HepG2 (cell line): ENCODE results near the gene RBP4. TPM values are rescaled to one million over a fixed set of nuclear protein-coding genes. Genes with fewer than 3 reads are reported as not detected.

Source experiments
- ISX ChIP-seq: sonication (generic); formaldehyde crosslinking; conservative IDR thresholded peaks from 2 replicates; pipeline ENCODE4 v1.5.0; 2020; ENCODE audit warnings: missing genetic modification reagents
- POLR2AphosphoS5 ChIP-seq: IDR thresholded peaks from 2 replicates; pipeline ENCODE4 v1.6.1; 2012; ENCODE audit warnings: low read depth, low read length
- SOX13 ChIP-seq, 3 experiments: fragments of 450-650 bp in 1 of 3; sonication (generic) in 1 of 3; formaldehyde crosslinking in 1 of 3; IDR thresholded peaks in 2 of 3; conservative IDR thresholded peaks in 1 of 3; 2 replicates each; pipeline versions ENCODE4 v1.5.0 to v1.6.1; 2016 to 2020; ENCODE audit warnings: antibody characterized with exemption in 1 of 3, mild to moderate bottlenecking in 1 of 3, missing compliant biosample characterization in 1 of 3, missing genetic modification reagents in 1 of 3, moderate library complexity in 1 of 3
- ZNF740 ChIP-seq: sonication (generic); formaldehyde crosslinking; IDR thresholded peaks from 2 replicates; pipeline ENCODE4 v1.4.0; 2020; ENCODE audit warnings: missing genetic modification reagents
- polyA plus RNA-seq, 8 experiments: library from polyadenylated mRNA; depleted of rRNA in 3 of 8; stranded (reverse) in 7 of 8; unstranded in 1 of 8; fragments of >200 nt; fragmentation: Illumina TruSeq in 4 of 8; extraction: Trizol in 4 of 8; gene quantifications; 2 replicates each; pipeline versions ENCODE4 v1.2.1 to v1.2.3, GENCODE V29; 2011 to 2016; ENCODE audit warnings: low read depth in 4 of 8, missing spikeins in 1 of 8, mixed read lengths in 1 of 8; ENCODE audit not compliant: insufficient read depth in 1 of 8
- total RNA-seq, 5 experiments: library from RNA; depleted of rRNA; stranded (reverse); fragments of >200 nt; fragmentation: Illumina TruSeq; extraction: Trizol; gene quantifications; 2 replicates each; pipeline ENCODE4 v1.2.3, GENCODE V29; 2016; ENCODE audit warnings: low read depth in 1 of 5
- TF ChIP-seq, protein P1 (sequence below): sonication (generic); formaldehyde crosslinking; IDR thresholded peaks from 2 replicates; pipeline ENCODE4 v1.4.0; 2020; ENCODE audit warnings: mild to moderate bottlenecking, missing genetic modification reagents
- TF ChIP-seq, protein P2 (sequence below): IDR thresholded peaks from 2 replicates; pipeline ENCODE4 v1.6.1; 2016; ENCODE audit warnings: low read depth

Gene RBP4
- total and polyA plus RNA-seq, 2 of the 13 experiments (the other 11 are each of a cell fraction or from before 2014, with no cell fraction given) = 642 to 931 TPM

DNA sequence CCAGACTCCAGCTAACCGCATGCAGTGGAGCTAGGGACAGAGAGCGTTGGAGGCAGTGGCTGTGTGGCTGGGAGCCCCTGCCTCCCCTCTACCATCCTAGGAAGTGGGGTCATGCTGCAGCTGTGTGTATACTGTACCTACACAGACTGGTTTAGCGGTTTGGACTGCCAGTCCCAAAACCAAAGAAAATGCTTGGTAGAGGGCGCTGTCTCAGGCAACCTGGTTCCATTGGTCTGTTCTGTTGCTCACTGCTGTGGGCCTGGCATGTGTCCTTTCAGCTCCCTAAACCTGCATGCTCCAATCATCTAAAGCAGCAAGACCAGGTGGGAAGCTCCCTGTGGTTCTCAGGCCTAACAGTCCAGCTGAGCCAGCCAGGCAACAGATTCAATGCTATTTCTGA is 4.5 kb downstream of the RBP4 start (continued):
- TF ChIP-seq, protein P1, sequence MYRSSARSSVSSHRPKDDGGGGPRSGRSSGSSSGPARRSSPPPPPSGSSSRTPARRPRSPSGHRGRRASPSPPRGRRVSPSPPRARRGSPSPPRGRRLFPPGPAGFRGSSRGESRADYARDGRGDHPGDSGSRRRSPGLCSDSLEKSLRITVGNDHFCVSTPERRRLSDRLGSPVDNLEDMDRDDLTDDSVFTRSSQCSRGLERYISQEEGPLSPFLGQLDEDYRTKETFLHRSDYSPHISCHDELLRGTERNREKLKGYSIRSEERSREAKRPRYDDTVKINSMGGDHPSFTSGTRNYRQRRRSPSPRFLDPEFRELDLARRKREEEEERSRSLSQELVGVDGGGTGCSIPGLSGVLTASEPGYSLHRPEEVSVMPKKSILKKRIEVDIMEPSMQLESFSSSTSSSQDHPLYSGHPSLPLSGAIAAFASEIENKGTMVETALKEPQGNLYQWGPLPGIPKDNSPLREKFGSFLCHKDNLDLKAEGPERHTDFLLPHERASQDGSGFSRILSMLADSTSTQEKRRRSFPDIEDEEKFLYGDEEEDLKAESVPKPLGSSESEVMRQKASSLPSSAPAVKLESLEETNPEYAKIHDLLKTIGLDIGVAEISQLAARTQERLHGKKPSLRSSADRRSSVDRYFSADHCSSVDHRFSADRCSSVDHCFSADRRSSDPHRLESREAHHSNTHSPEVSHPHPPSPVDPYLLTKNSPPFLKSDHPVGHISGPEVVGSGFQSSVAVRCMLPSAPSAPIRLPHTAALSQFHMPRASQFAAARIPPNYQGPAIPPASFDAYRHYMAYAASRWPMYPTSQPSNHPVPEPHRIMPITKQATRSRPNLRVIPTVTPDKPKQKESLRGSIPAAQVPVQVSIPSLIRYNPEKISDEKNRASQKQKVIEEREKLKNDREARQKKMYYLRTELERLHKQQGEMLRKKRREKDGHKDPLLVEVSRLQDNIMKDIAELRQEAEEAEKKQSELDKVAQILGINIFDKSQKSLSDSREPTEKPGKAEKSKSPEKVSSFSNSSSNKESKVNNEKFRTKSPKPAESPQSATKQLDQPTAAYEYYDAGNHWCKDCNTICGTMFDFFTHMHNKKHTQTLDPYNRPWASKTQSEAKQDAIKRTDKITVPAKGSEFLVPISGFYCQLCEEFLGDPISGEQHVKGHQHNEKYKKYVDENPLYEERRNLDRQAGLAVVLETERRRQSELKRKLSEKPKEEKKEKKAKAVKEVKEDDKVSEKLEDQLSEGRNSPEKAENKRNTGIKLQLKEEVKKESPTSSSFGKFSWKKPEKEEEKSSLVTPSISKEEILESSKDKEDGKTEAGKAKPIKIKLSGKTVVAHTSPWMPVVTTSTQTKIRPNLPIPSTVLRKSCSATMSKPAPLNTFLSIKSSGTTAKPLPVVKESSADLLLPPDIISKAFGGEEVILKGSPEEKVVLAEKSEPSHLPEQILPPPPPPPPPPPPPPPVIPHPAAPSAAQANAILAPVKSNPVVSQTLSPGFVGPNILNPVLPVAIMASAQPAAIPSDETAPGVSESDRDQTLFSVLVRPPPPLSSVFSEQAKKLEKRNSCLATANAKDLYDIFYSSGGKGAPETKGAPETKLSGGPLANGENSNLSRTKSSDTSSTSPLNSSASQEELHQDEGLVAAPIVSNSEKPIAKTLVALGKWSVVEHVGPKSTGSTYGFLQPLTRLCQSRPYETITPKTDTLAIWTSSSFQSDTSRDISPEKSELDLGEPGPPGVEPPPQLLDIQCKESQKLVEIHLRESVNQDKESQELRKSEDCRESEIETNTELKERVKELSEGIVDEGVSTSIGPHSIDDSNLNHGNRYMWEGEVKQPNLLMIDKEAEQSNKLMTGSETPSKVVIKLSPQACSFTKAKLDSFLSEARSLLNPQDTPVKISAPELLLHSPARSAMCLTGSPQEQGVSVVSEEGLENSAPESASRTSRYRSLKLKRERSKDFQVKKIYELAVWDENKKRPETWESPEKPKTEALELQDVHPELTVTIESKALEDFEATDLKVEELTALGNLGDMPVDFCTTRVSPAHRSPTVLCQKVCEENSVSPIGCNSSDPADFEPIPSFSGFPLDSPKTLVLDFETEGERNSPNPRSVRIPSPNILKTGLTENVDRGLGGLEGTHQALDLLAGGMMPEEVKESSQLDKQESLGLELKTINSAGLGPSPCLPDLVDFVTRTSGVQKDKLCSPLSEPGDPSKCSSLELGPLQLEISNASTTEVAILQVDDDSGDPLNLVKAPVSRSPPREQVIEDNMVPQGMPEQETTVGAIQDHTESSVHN = no peak
- TF ChIP-seq SOX13 (IDR thresholded peaks at IDR 0.05) (no peak), SOX13 (CRISPR knock-in tag; conservative IDR thresholded peaks at IDR 0.05 in 1 of 2, IDR thresholded peaks at IDR 0.05 in 1 of 2) (no peak), ZNF740 (CRISPR knock-in tag) (0 out of 2 replicates have a peak, but pooled peaks have one; percentile 38), POLR2AphosphoS5 (peak; percentile 45; the same call in 1 of the 2 replicates), ISX (CRISPR knock-in tag) (no peak)
- TF ChIP-seq, protein P2, sequence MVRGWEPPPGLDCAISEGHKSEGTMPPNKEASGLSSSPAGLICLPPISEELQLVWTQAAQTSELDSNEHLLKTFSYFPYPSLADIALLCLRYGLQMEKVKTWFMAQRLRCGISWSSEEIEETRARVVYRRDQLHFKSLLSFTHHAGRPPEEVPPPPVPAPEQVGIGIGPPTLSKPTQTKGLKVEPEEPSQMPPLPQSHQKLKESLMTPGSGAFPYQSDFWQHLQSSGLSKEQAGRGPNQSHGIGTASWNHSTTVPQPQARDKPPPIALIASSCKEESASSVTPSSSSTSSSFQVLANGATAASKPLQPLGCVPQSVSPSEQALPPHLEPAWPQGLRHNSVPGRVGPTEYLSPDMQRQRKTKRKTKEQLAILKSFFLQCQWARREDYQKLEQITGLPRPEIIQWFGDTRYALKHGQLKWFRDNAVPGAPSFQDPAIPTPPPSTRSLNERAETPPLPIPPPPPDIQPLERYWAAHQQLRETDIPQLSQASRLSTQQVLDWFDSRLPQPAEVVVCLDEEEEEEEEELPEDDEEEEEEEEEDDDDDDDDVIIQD = no peak
